ENCODE measurements around the gene NUBP2. TPM values are rescaled to one million over a fixed set of nuclear protein-coding genes. Genes with fewer than 3 reads are reported as not detected.

NUBP2 gene
- total and polyA plus RNA-seq, 8 donors = 14.7 to 171 (median 67.7) TPM

Small RNAs within 50 kb of the gene (small RNA-seq; reads per million reads assigned to genes)
- 0 to 1.4 (median 0.26) reads per million in 4 donors for gene MIR3177

Other genes with a start within 250 kb of the NUBP2 start
- 10 to 100 TPM in 3 of 5 donors, 1 to 10 TPM in 2; 2.7 to 45.8 (median 15.2) TPM for gene TMEM204, start 249.3 kb upstream of the NUBP2 start, total RNA-seq
- 10 to 100 TPM; 10.2 to 20.5 (median 19.9) TPM for gene TMEM204, start 249.3 kb upstream of the NUBP2 start, polyA plus RNA-seq
- 10 to 100 TPM in 3 of 5 donors, 1 to 10 TPM in 2; 4.7 to 19.7 (median 17.4) TPM for gene IFT140, start 170.9 kb upstream of the NUBP2 start, total RNA-seq
- 1 to 10 TPM; 5.8 to 8.5 (median 8.0) TPM for gene IFT140, start 170.9 kb upstream of the NUBP2 start, polyA plus RNA-seq
- 10 to 100 TPM in 4 of 5 donors, 1 to 10 TPM in 1; 9.9 to 28.1 (median 14.6) TPM for gene CRAMP1, start 170.6 kb upstream of the NUBP2 start, total RNA-seq
- 1 to 10 TPM; 3.4 to 4.6 (median 4.6) TPM for gene CRAMP1, start 170.6 kb upstream of the NUBP2 start, polyA plus RNA-seq
- 100 to 1,000 TPM in 1 of 5 donors, 10 to 100 TPM in 4; 13.4 to 118 (median 49.3) TPM for gene JPT2, start 104.7 kb upstream of the NUBP2 start, total RNA-seq
- gene JPT2, start 104.7 kb upstream of the NUBP2 start, polyA plus RNA-seq = 10 to 100 TPM; 24.3 to 34.4 (median 24.4) TPM
- 100 to 1,000 TPM in 3 of 5 donors, 10 to 100 TPM in 2; 42.6 to 320 (median 133) TPM for gene MAPK8IP3, start 76.8 kb upstream of the NUBP2 start, total RNA-seq
- gene MAPK8IP3, start 76.8 kb upstream of the NUBP2 start, polyA plus RNA-seq = 10 to 100 TPM; 10.1 to 38.9 (median 29.9) TPM
- gene NME3, start 11.4 kb upstream of the NUBP2 start, total RNA-seq = 100 to 1,000 TPM in 2 of 5 donors, 10 to 100 TPM in 3; 18.7 to 420 (median 52.1) TPM
- gene NME3, start 11.4 kb upstream of the NUBP2 start, polyA plus RNA-seq = 100 to 1,000 TPM; 116 to 194 (median 135) TPM
- 10 to 100 TPM in 4 of 5 donors, 1 to 10 TPM in 1; 8.8 to 94.1 (median 34.4) TPM for gene EME2, start 10.2 kb upstream of the NUBP2 start, total RNA-seq
- 1 to 10 TPM; 2.6 to 7.9 (median 6.9) TPM for gene EME2, start 10.2 kb upstream of the NUBP2 start, polyA plus RNA-seq
- gene MRPS34, start 9.8 kb upstream of the NUBP2 start, total RNA-seq = 100 to 1,000 TPM in 1 of 5 donors, 10 to 100 TPM in 4; 21.1 to 204 (median 64.7) TPM
- gene MRPS34, start 9.8 kb upstream of the NUBP2 start, polyA plus RNA-seq = 100 to 1,000 TPM; 120 to 155 (median 126) TPM
- 100 to 1,000 TPM in 1 of 5 donors, 10 to 100 TPM in 4; 22.2 to 186 (median 70.9) TPM for gene SPSB3, start 389 bp upstream of the NUBP2 start, total RNA-seq
- gene SPSB3, start 389 bp upstream of the NUBP2 start, polyA plus RNA-seq = 100 to 1,000 TPM in 1 of 3 donors, 10 to 100 TPM in 2; 54.2 to 111 (median 83.6) TPM
- gene IGFALS, start 10.7 kb downstream of the NUBP2 start, total RNA-seq = 10 to 100 TPM in 2 of 5 donors, 1 to 10 TPM in 2, not detected in 1; 2.9 to 24.6 (median 8.8) TPM
- 10 to 100 TPM in 1 of 3 donors, 1 to 10 TPM in 2; 2.4 to 21.0 (median 6.0) TPM for gene IGFALS, start 10.7 kb downstream of the NUBP2 start, polyA plus RNA-seq
- 100 to 1,000 TPM in 1 of 5 donors, 10 to 100 TPM in 4; 30.3 to 119 (median 64.8) TPM for gene HAGH, start 43.9 kb downstream of the NUBP2 start, total RNA-seq
- gene HAGH, start 43.9 kb downstream of the NUBP2 start, polyA plus RNA-seq = 10 to 100 TPM; 64.9 to 80.2 (median 73.5) TPM
- 100 to 1,000 TPM in 1 of 5 donors, 10 to 100 TPM in 4; 16.7 to 484 (median 36.6) TPM for gene FAHD1, start 44.2 kb downstream of the NUBP2 start, total RNA-seq
- 10 to 100 TPM; 15.4 to 37.7 (median 22.8) TPM for gene FAHD1, start 44.2 kb downstream of the NUBP2 start, polyA plus RNA-seq
- gene MEIOB, start 89.2 kb downstream of the NUBP2 start, total RNA-seq = not detected
- gene MEIOB, start 89.2 kb downstream of the NUBP2 start, polyA plus RNA-seq = under 1 TPM in 1 of 3 donors, not detected in 2; 0.13 TPM
- not detected for gene HS3ST6, start 135.5 kb downstream of the NUBP2 start, total RNA-seq
- 1 to 10 TPM in 1 of 3 donors, not detected in 2; 1.6 TPM for gene HS3ST6, start 135.5 kb downstream of the NUBP2 start, polyA plus RNA-seq
- 10 to 100 TPM in 3 of 5 donors, 1 to 10 TPM in 1, not detected in 1; 6.2 to 61.1 (median 16.3) TPM for gene MSRB1, start 160.2 kb downstream of the NUBP2 start, total RNA-seq
- 10 to 100 TPM; 31.2 to 68.5 (median 48.9) TPM for gene MSRB1, start 160.2 kb downstream of the NUBP2 start, polyA plus RNA-seq
- not detected for gene RPL3L, start 171.7 kb downstream of the NUBP2 start, total RNA-seq
- under 1 TPM in 2 of 3 donors, not detected in 1; 0.05 to 0.19 TPM for gene RPL3L, start 171.7 kb downstream of the NUBP2 start, polyA plus RNA-seq
- gene NDUFB10, start 176.6 kb downstream of the NUBP2 start, total RNA-seq = 100 to 1,000 TPM in 1 of 5 donors, 10 to 100 TPM in 4; 28.6 to 119 (median 57.5) TPM
- 100 to 1,000 TPM; 242 to 285 (median 253) TPM for gene NDUFB10, start 176.6 kb downstream of the NUBP2 start, polyA plus RNA-seq
- 1,000 to 10,000 TPM in 4 of 5 donors, 100 to 1,000 TPM in 1; 997 to 2,615 (median 1,653) TPM for gene RPS2, start 181.9 kb downstream of the NUBP2 start, total RNA-seq
- 1,000 to 10,000 TPM; 2,720 to 4,842 (median 2,788) TPM for gene RPS2, start 181.9 kb downstream of the NUBP2 start, polyA plus RNA-seq
- not detected for gene RNF151, start 183.9 kb downstream of the NUBP2 start, total RNA-seq
- not detected for gene RNF151, start 183.9 kb downstream of the NUBP2 start, polyA plus RNA-seq
- 100 to 1,000 TPM in 1 of 5 donors, 10 to 100 TPM in 3, 1 to 10 TPM in 1; 9.4 to 174 (median 26.3) TPM for gene TBL3, start 189.1 kb downstream of the NUBP2 start, total RNA-seq
- 10 to 100 TPM; 32.7 to 52.7 (median 48.9) TPM for gene TBL3, start 189.1 kb downstream of the NUBP2 start, polyA plus RNA-seq
- 10 to 100 TPM in 1 of 5 donors, not detected in 4; 58.2 TPM for gene NOXO1, start 198.5 kb downstream of the NUBP2 start, total RNA-seq
- gene NOXO1, start 198.5 kb downstream of the NUBP2 start, polyA plus RNA-seq = 1 to 10 TPM; 1.2 to 3.4 (median 2.6) TPM
- 100 to 1,000 TPM in 1 of 5 donors, 10 to 100 TPM in 1, 1 to 10 TPM in 3; 3.1 to 313 (median 9.9) TPM for gene GFER, start 201.2 kb downstream of the NUBP2 start, total RNA-seq
- 10 to 100 TPM; 31.2 to 50.6 (median 36.1) TPM for gene GFER, start 201.2 kb downstream of the NUBP2 start, polyA plus RNA-seq
- gene SYNGR3, start 207.0 kb downstream of the NUBP2 start, total RNA-seq = 1 to 10 TPM in 1 of 5 donors, not detected in 4; 1.7 TPM
- gene SYNGR3, start 207.0 kb downstream of the NUBP2 start, polyA plus RNA-seq = 1 to 10 TPM in 1 of 3 donors, not detected in 2; 1.3 TPM
- gene ZNF598, start 226.9 kb downstream of the NUBP2 start, total RNA-seq = 10 to 100 TPM; 16.3 to 86.2 (median 34.8) TPM
- gene ZNF598, start 226.9 kb downstream of the NUBP2 start, polyA plus RNA-seq = 10 to 100 TPM; 21.1 to 31.0 (median 21.4) TPM
- gene NPW, start 236.8 kb downstream of the NUBP2 start, total RNA-seq = under 1 TPM in 1 of 5 donors, not detected in 4; 0.55 TPM
- gene NPW, start 236.8 kb downstream of the NUBP2 start, polyA plus RNA-seq = 10 to 100 TPM in 1 of 3 donors, 1 to 10 TPM in 2; 1.6 to 12.4 (median 2.4) TPM
- gene NHERF2, start 243.9 kb downstream of the NUBP2 start, total RNA-seq = 100 to 1,000 TPM in 2 of 5 donors, 10 to 100 TPM in 3; 17.4 to 201 (median 95.5) TPM
- 100 to 1,000 TPM in 2 of 3 donors, 10 to 100 TPM in 1; 65.4 to 236 (median 157) TPM for gene NHERF2, start 243.9 kb downstream of the NUBP2 start, polyA plus RNA-seq